ENCODE data around the gene CABP1.

The CABP1 gene

GRCh38 chr12:120649442-120650232 is 9.2 kb downstream of the CABP1 start:
- Histone ChIP-seq H3K4me3 (ENCODE audit: low read length) (no peak overlapping the region), H3K4me1 (ENCODE audit: low read length) (no peaks in the 10 kb centered on the region), H3K79me2 (ENCODE audit: low read length) (no peaks in the 10 kb centered on the region), H3K36me3 (replicated peaks; ENCODE audit: insufficient read depth, low read length) (no peaks in the 10 kb centered on the region), H3K4me2 (ENCODE audit: low read depth, low read length) (peak overlapping the region; percentile 60), H3K9me3 (replicated peaks; ENCODE audit: insufficient read depth, low read length) (no peaks in the 10 kb centered on the region), H3K9ac (ENCODE audit: low read length) (no peak overlapping the region), H3F3A (ENCODE audit: insufficient read depth, low read length) (no peaks in the 10 kb centered on the region), H4K20me1 (ENCODE audit: insufficient read depth, low read length) (no peaks in the 10 kb centered on the region), H2AFZ (ENCODE audit: low read length) (no peak overlapping the region), H3K9me2 (replicated peaks; ENCODE audit: insufficient read depth, low read length) (no peaks in the 10 kb centered on the region), H3K27me3 (replicated peaks; ENCODE audit: insufficient read depth, low read length) (peaks cover 29% of the 10 kb centered on the region), H3K27ac (ENCODE audit: low read length) (no peak overlapping the region)
- no peak for DNase-seq
- TF ChIP-seq CTCF (IDR thresholded peaks at IDR 0.05; ENCODE audit: low read length), result no peak; the same call in 1 of the 2 replicates
- TF ChIP-seq EZH2 (optimal IDR thresholded peaks at IDR 0.05; ENCODE audit: low read depth, low read length), result no peak
- no peak for TF ChIP-seq EZH2phosphoT487 (IDR thresholded peaks at IDR 0.05; ENCODE audit: low read length)

GRCh38 chr12:120650233-120650690 is 9.8 kb downstream of the CABP1 start:
- Histone ChIP-seq H3K9ac (ENCODE audit: low read length) (no peak overlapping the region), H3K9me2 (replicated peaks; ENCODE audit: insufficient read depth, low read length) (no peaks in the 10 kb centered on the region), H3K36me3 (replicated peaks; ENCODE audit: insufficient read depth, low read length) (no peaks in the 10 kb centered on the region), H2AFZ (ENCODE audit: low read length) (no peak overlapping the region), H3K4me1 (ENCODE audit: low read length) (no peaks in the 10 kb centered on the region), H3K9me3 (replicated peaks; ENCODE audit: insufficient read depth, low read length) (no peaks in the 10 kb centered on the region), H3K79me2 (ENCODE audit: low read length) (no peaks in the 10 kb centered on the region), H3F3A (ENCODE audit: insufficient read depth, low read length) (no peaks in the 10 kb centered on the region), H3K4me2 (ENCODE audit: low read depth, low read length) (no peak overlapping the region), H3K27me3 (replicated peaks; ENCODE audit: insufficient read depth, low read length) (peaks cover 29% of the 10 kb centered on the region), H3K4me3 (ENCODE audit: low read length) (no peak overlapping the region), H4K20me1 (ENCODE audit: insufficient read depth, low read length) (no peaks in the 10 kb centered on the region), H3K27ac (ENCODE audit: low read length) (no peak overlapping the region)
- no peak for DNase-seq
- TF ChIP-seq EZH2 (optimal IDR thresholded peaks at IDR 0.05; ENCODE audit: low read depth, low read length) (no peak), CTCF (IDR thresholded peaks at IDR 0.05; ENCODE audit: low read length) (no peak), EZH2phosphoT487 (IDR thresholded peaks at IDR 0.05; ENCODE audit: low read length) (no peak)

GRCh38 chr12:120651821-120652220 is 11.4 kb downstream of the CABP1 start:
- no peak overlapping the region for H3K4me3 ChIP-seq (ENCODE audit: low read length)
- H3K27me3 ChIP-seq (replicated peaks; ENCODE audit: insufficient read depth, low read length), result peaks cover 29% of the 10 kb centered on the region
- no peak overlapping the region for H2AFZ ChIP-seq (ENCODE audit: low read length)
- no peak overlapping the region for H3K9ac ChIP-seq (ENCODE audit: low read length)
- H3K9me3 ChIP-seq (replicated peaks; ENCODE audit: insufficient read depth, low read length), result no peaks in the 10 kb centered on the region
- DNase-seq, result no peak
- no peaks in the 10 kb centered on the region for H3K36me3 ChIP-seq (replicated peaks; ENCODE audit: insufficient read depth, low read length)
- H4K20me1 ChIP-seq (ENCODE audit: insufficient read depth, low read length), result no peaks in the 10 kb centered on the region
- no peaks in the 10 kb centered on the region for H3K9me2 ChIP-seq (replicated peaks; ENCODE audit: insufficient read depth, low read length)
- no peak overlapping the region for H3K4me2 ChIP-seq (ENCODE audit: low read depth, low read length)
- H3F3A ChIP-seq (ENCODE audit: insufficient read depth, low read length), result no peaks in the 10 kb centered on the region
- no peaks in the 10 kb centered on the region for H3K79me2 ChIP-seq (ENCODE audit: low read length)
- TF ChIP-seq EZH2phosphoT487 (IDR thresholded peaks at IDR 0.05; ENCODE audit: low read length) (no peak), EZH2 (optimal IDR thresholded peaks at IDR 0.05; ENCODE audit: low read depth, low read length) (no peak), CTCF (IDR thresholded peaks at IDR 0.05; ENCODE audit: low read length) (no peak)
- no peaks in the 10 kb centered on the region for H3K4me1 ChIP-seq (ENCODE audit: low read length)
- no peak overlapping the region for H3K27ac ChIP-seq (ENCODE audit: low read length)

Measured in MM.1S (cell line).